Activated naive CD8-positive, alpha-beta T cell (primary cell): Measurements from ENCODE around the gene COQ4.
"Not testable (repeated sequence)": the region's sequence is repeated elsewhere in the genome, so short reads cannot be mapped to it uniquely, and the experiment has no call there.

Source experiments
- H3K27ac Mint-ChIP-seq: one replicate; pipeline ENCODE4 v1.8.0; 2021; ENCODE audit warnings: mixed read lengths
- H3K27me3 Mint-ChIP-seq: one replicate; pipeline ENCODE4 v1.8.0; 2021; ENCODE audit warnings: mixed read lengths
- H3K36me3 Mint-ChIP-seq: one replicate; pipeline ENCODE4 v1.8.0; 2021; ENCODE audit warnings: mixed read lengths
- H3K4me1 Mint-ChIP-seq: one replicate; pipeline ENCODE4 v1.8.0; 2021; ENCODE audit warnings: low read depth, mixed read lengths
- H3K4me3 Mint-ChIP-seq: one replicate; pipeline ENCODE4 v1.8.0; 2021; ENCODE audit warnings: mild to moderate bottlenecking, mixed read lengths
- H3K9me3 Mint-ChIP-seq: one replicate; pipeline ENCODE4 v1.8.0; 2021; ENCODE audit warnings: low read depth, mixed read lengths

The COQ4 gene

DNA sequence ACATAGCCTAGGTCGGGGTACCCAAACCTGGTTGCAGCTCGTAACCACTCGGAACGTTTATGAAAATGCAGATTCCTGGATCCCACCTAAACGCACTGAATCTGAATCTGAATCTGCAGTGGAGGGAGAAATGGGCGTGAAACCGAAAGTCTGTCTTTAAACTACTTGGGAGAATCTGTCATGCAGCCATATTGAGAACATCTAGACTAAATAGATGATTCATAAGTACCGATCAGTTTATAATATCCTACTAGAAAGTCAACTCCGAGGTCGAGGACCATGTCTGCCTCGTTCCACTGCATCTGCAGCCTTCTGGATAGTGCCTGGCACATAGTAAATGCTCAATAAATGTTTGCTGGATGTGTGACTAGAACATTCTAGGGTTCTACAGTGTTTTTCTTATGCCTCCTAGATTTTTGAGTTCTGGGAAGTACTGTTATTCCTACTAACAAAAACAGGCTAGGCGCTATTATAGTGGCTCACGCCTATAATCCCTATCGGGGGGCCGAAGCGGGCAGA is 632 bp downstream of the COQ4 start:
- peaks cover 12% of the 10 kb centered on the region for H3K4me1 Mint-ChIP-seq
- H3K27me3 Mint-ChIP-seq, result no peaks in the 10 kb centered on the region
- peak overlapping the region; percentile 98 for H3K27ac Mint-ChIP-seq
- H3K9me3 Mint-ChIP-seq, result no peaks in the 10 kb centered on the region
- peak overlapping the region; percentile 97 for H3K4me3 Mint-ChIP-seq
- H3K36me3 Mint-ChIP-seq, result peaks cover 2% of the 10 kb centered on the region

- H3K4me1 Mint-ChIP-seq, result peaks cover 12% of the 10 kb centered on the region
- H3K27me3 Mint-ChIP-seq, result no peaks in the 10 kb centered on the region
- peak overlapping the region; percentile 98 for H3K27ac Mint-ChIP-seq
- peak overlapping the region; percentile 97 for H3K4me3 Mint-ChIP-seq
- peaks cover 2% of the 10 kb centered on the region for H3K36me3 Mint-ChIP-seq
- H3K9me3 Mint-ChIP-seq, result no peaks in the 10 kb centered on the region
These were observed 1.2 kb downstream of the COQ4 start for GRCh38 chr9:128323791-128324190.

GRCh38 chr9:128324401-128324800 is 1.8 kb downstream of the COQ4 start:
- H3K36me3 Mint-ChIP-seq, result peaks cover 2% of the 10 kb centered on the region

GRCh38 chr9:128325629-128326028 is 3.0 kb downstream of the COQ4 start:
- no peaks in the 10 kb centered on the region for H3K27me3 Mint-ChIP-seq
- peak overlapping the region; percentile 50 for H3K27ac Mint-ChIP-seq
- peak overlapping the region; percentile 97 for H3K4me3 Mint-ChIP-seq

More at GRCh38 chr9:128324401-128324800, 1.8 kb downstream of the COQ4 start:
- peaks cover 12% of the 10 kb centered on the region for H3K4me1 Mint-ChIP-seq
- no peaks in the 10 kb centered on the region for H3K27me3 Mint-ChIP-seq
- peak overlapping the region; percentile 97 for H3K4me3 Mint-ChIP-seq
- no peaks in the 10 kb centered on the region for H3K9me3 Mint-ChIP-seq
- H3K27ac Mint-ChIP-seq, result peak overlapping the region; percentile 73

GRCh38 chr9:128333451-128333869 is 10.8 kb downstream of the COQ4 start:
- Mint-ChIP-seq H3K4me1 (no peaks in the 10 kb centered on the region), H3K36me3 (no peaks in the 10 kb centered on the region), H3K4me3 (no peak overlapping the region), H3K9me3 (no peaks in the 10 kb centered on the region), H3K27me3 (no peaks in the 10 kb centered on the region), H3K27ac (no peak overlapping the region)

More at GRCh38 chr9:128325629-128326028, 3.0 kb downstream of the COQ4 start:
- Mint-ChIP-seq H3K9me3 (no peaks in the 10 kb centered on the region), H3K36me3 (peaks cover 2% of the 10 kb centered on the region), H3K4me1 (peaks cover 12% of the 10 kb centered on the region)

DNA sequence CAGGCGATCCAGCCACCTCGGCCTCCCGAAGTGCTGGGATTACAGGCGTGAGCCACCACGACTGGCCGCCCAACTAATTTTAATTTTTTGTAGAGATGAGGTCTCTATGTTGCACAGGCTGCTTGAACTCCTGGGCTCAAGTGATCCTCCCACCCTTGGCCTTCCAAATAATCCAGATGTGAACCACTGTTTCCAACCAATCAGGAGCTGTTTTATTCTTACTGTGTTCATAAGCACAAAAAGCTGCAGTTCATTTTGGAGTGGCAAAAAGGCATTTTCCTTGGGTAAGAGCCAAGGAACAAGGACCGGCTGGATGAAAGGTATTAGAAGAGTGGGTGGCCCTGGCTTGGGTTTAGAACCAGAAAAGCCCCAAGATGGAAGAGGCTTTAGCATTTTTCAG is 12.5 kb downstream of the COQ4 start:
- H3K4me1 Mint-ChIP-seq, result no peaks in the 10 kb centered on the region
- no peaks in the 10 kb centered on the region for H3K36me3 Mint-ChIP-seq
- no peak overlapping the region for H3K27ac Mint-ChIP-seq
- H3K4me3 Mint-ChIP-seq, result no peak overlapping the region
- no peaks in the 10 kb centered on the region for H3K9me3 Mint-ChIP-seq
- no peaks in the 10 kb centered on the region for H3K27me3 Mint-ChIP-seq

DNA sequence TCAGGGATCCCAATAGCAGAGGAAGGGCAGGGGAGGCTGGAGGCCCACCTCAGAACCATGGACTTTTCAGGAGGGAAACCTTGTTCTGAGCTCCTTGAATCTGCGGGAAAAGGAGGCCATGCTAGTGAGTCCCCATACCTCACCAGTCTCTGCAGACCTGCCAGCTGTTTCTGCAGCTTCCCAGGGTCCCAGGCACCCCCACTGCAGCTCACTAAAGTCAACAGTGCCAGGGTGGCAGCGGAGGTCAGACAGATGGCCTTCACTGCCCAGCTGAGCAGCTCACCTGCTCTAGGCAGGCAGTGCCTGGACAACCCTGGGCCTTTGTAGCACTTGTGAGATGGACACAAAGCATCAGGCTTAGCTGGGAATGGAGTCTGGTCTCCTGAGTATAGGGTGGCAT is 13.3 kb downstream of the COQ4 start:
- H3K4me3 Mint-ChIP-seq, result no peak overlapping the region
- no peaks in the 10 kb centered on the region for H3K4me1 Mint-ChIP-seq
- H3K9me3 Mint-ChIP-seq, result no peaks in the 10 kb centered on the region
- H3K27ac Mint-ChIP-seq, result no peak overlapping the region
- H3K36me3 Mint-ChIP-seq, result no peaks in the 10 kb centered on the region
- no peaks in the 10 kb centered on the region for H3K27me3 Mint-ChIP-seq

GRCh38 chr9:128337936-128338335 is 15.3 kb downstream of the COQ4 start:
- Mint-ChIP-seq H3K4me3 (no peak overlapping the region), H3K4me1 (peaks cover 4% of the 10 kb centered on the region), H3K36me3 (no peaks in the 10 kb centered on the region), H3K9me3 (no peaks in the 10 kb centered on the region), H3K27me3 (no peaks in the 10 kb centered on the region), H3K27ac (no peak overlapping the region)

- peak overlapping the region; percentile 23 for H3K4me3 Mint-ChIP-seq
- H3K36me3 Mint-ChIP-seq, H3K27me3 Mint-ChIP-seq, H3K27ac Mint-ChIP-seq, H3K4me1 Mint-ChIP-seq, H3K9me3 Mint-ChIP-seq: not testable (repeated sequence)
These were observed 16.4 kb downstream of the COQ4 start for GRCh38 chr9:128338852-128339614.

- peaks cover 3% of the 10 kb centered on the region for H3K36me3 Mint-ChIP-seq
- H3K4me3 Mint-ChIP-seq, result peak within 1 kb of the TSS; percentile 99
- H3K9me3 Mint-ChIP-seq, result no peaks in the 10 kb centered on the region
- peak within 1 kb of the TSS; percentile 94 for H3K27ac Mint-ChIP-seq
- no peaks in the 10 kb centered on the region for H3K27me3 Mint-ChIP-seq
- peaks cover 4% of the 10 kb centered on the region for H3K4me1 Mint-ChIP-seq
These were observed 17.4 kb downstream of the COQ4 start, which contains the start of gene SLC27A4 for GRCh38 chr9:128339761-128340690. Gene SLC27A4 (plus strand): TSS chr9:128340527. CDS start chr9:128343133, 2,606 bp downstream.

GRCh38 chr9:128340691-128341434 is 18.2 kb downstream of the COQ4 start:
- H3K27ac Mint-ChIP-seq, result peak overlapping the region; percentile 94
- H3K4me1 Mint-ChIP-seq, result peaks cover 4% of the 10 kb centered on the region
- H3K27me3 Mint-ChIP-seq, result no peaks in the 10 kb centered on the region
- peaks cover 3% of the 10 kb centered on the region for H3K36me3 Mint-ChIP-seq
- H3K9me3 Mint-ChIP-seq, result no peaks in the 10 kb centered on the region
- H3K4me3 Mint-ChIP-seq, result peak overlapping the region; percentile 99

DNA sequence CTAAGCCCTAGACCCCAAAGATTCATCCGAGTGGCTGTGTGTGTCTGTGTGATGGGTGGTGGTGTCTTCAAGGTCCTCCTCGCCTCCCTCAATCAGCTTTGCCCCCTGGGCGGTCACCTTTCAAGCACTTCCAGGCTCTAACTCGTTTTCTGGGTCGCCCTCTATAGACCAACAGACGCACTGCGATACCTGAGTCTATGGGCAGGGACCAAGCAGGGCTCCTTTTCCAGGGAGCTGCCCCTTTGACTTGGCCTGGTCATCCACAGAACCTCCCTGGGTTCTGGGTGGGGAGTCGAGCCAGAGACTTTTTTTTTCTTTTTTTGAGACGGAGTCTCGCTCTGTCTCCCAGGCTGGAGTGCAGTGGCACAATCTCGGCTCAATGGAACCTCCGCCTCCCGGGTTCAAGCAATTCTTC is 18.8 kb downstream of the COQ4 start:
- Mint-ChIP-seq H3K27me3 (no peaks in the 10 kb centered on the region), H3K27ac (peak overlapping the region; percentile 94)

DNA sequence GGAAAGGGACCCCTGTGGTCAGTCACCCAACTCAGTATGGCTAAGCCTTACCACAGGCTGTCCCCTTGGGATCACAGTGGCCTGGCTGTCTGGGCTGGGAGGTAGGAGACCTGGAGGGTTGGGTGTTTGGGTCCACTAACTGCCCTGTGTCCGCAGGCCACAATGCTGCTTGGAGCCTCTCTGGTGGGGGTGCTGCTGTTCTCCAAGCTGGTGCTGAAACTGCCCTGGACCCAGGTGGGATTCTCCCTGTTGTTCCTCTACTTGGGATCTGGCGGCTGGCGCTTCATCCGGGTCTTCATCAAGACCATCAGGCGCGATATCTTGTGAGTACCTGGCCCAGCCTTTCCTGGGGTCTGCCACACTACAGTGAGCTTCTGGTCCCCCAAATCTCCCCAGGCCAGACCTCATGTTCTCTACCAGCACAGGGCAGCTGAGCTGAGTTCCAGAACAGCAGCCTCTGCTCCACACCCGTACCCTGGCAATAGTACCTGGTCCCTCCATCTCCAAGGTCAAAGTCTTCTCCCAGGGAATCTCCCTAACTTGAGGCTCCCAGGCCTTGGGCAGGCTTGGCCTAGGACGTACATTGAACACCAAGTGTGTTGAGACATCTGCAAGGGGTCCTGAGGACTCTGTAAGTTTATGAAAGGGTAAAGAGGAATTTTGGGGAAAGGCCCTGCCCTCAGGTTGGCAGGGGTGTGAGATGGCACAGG is 20.5 kb downstream of the COQ4 start:
- H3K4me1 Mint-ChIP-seq, result peaks cover 4% of the 10 kb centered on the region
- H3K9me3 Mint-ChIP-seq, result no peaks in the 10 kb centered on the region
- no peaks in the 10 kb centered on the region for H3K27me3 Mint-ChIP-seq
- no peak overlapping the region for H3K27ac Mint-ChIP-seq
- peaks cover 3% of the 10 kb centered on the region for H3K36me3 Mint-ChIP-seq
- no peak overlapping the region for H3K4me3 Mint-ChIP-seq

More for the DNA sequence above, 18.8 kb downstream of the COQ4 start:
- Mint-ChIP-seq H3K36me3 (peaks cover 3% of the 10 kb centered on the region), H3K4me1 (peaks cover 4% of the 10 kb centered on the region), H3K9me3 (no peaks in the 10 kb centered on the region), H3K4me3 (peak overlapping the region; percentile 99)

- H3K9me3 Mint-ChIP-seq, result no peaks in the 10 kb centered on the region
- H3K27ac Mint-ChIP-seq, result no peak overlapping the region
- peaks cover 3% of the 10 kb centered on the region for H3K36me3 Mint-ChIP-seq
- peaks cover 4% of the 10 kb centered on the region for H3K4me1 Mint-ChIP-seq
- no peaks in the 10 kb centered on the region for H3K27me3 Mint-ChIP-seq
- no peak overlapping the region for H3K4me3 Mint-ChIP-seq
These were observed 21.2 kb downstream of the COQ4 start for GRCh38 chr9:128343855-128344254.
